SH-SY5Y (cell line): ENCODE data around the gene LRRC52.

Experiments
- GATA2 ChIP-seq: IDR thresholded peaks from 2 replicates; pipeline ENCODE4 v1.6.1; 2011; ENCODE audit warnings: mild to moderate bottlenecking, low read depth, low read length
- GATA3 ChIP-seq: IDR thresholded peaks from 2 replicates; pipeline ENCODE4 v1.6.1; 2011; ENCODE audit warnings: low read depth, mild to moderate bottlenecking, low read length, moderate library complexity

DNA sequence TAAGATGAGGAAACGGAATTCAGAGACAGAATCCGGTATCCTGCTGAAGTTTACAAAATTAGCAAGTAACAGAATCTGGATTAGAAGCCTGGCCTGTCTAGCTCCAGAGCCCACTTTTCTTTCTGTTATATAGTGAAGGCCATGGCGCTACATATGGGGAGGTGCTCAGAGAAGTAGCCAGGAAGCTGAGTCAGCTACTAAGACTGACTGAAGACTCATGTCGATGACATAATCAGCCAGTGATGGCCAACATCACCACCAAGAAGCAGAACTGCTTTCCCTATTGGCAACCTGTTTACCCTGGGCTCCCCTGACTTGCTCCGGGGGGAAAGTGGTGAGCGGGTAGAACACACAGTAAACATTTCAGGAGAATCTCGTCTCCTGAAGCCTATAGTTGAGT is 18.8 kb downstream of the LRRC52 start:
- TF ChIP-seq GATA2, result no peak
- TF ChIP-seq GATA3, result no peak
